ENCODE results near the gene SYNPR.

Gene SYNPR

GRCh38 chr3:63477494-63478129 lies 199.5 kb downstream of the SYNPR start:
- DNase-seq = no peak

- DNase-seq = no peak
Measured at GRCh38 chr3:63478990-63479660, 201.0 kb downstream of the SYNPR start.

GRCh38 chr3:63479661-63480035 lies 201.5 kb downstream of the SYNPR start:
- DNase-seq = no peak

GRCh38 chr3:63481627-63482026 lies 203.5 kb downstream of the SYNPR start:
- DNase-seq = no peak

- DNase-seq = no peak
Measured at GRCh38 chr3:63482341-63482740, 204.2 kb downstream of the SYNPR start.

- no peak for DNase-seq
Measured at GRCh38 chr3:63492464-63492863, 214.4 kb downstream of the SYNPR start.

GRCh38 chr3:63493101-63493500 lies 215.0 kb downstream of the SYNPR start:
- no peak for DNase-seq

- no peak for DNase-seq
Measured at GRCh38 chr3:63494646-63495045, 216.5 kb downstream of the SYNPR start.

GRCh38 chr3:63497641-63498040 lies 219.5 kb downstream of the SYNPR start:
- DNase-seq = no peak

- DNase-seq = no peak
Measured at GRCh38 chr3:63500196-63500595, 222.1 kb downstream of the SYNPR start.

- DNase-seq = no peak
Measured at GRCh38 chr3:63508305-63508704, 230.2 kb downstream of the SYNPR start.

GRCh38 chr3:63508771-63509170 lies 230.7 kb downstream of the SYNPR start:
- DNase-seq = no peak

- DNase-seq = no peak
Measured at GRCh38 chr3:63513791-63514190, 235.7 kb downstream of the SYNPR start.

GRCh38 chr3:63514678-63515077 lies 236.6 kb downstream of the SYNPR start:
- DNase-seq = no peak

GRCh38 chr3:63519426-63519825 lies 241.3 kb downstream of the SYNPR start:
- DNase-seq = no peak

GRCh38 chr3:63521657-63522056 lies 243.5 kb downstream of the SYNPR start:
- DNase-seq = no peak

- no peak for DNase-seq
Measured at GRCh38 chr3:63523100-63523499, 245.0 kb downstream of the SYNPR start.

- no peak for DNase-seq
Measured at GRCh38 chr3:63528325-63529000, 250.4 kb downstream of the SYNPR start.

GRCh38 chr3:63532521-63532920 lies 254.4 kb downstream of the SYNPR start:
- DNase-seq = no peak

GRCh38 chr3:63538919-63539318 lies 260.8 kb downstream of the SYNPR start:
- no peak for DNase-seq

GRCh38 chr3:63555767-63556166 lies 277.7 kb downstream of the SYNPR start:
- no peak for DNase-seq

- DNase-seq = no peak
Measured at GRCh38 chr3:63556401-63556800, 278.3 kb downstream of the SYNPR start.

GRCh38 chr3:63557912-63558311 lies 279.8 kb downstream of the SYNPR start:
- DNase-seq = no peak

- no peak for DNase-seq
Measured at GRCh38 chr3:63559884-63560283, 281.8 kb downstream of the SYNPR start.
